ENCODE data around the gene SNX11. TPM values are rescaled to one million over a fixed set of nuclear protein-coding genes. Genes with fewer than 3 reads are reported as not detected.

Gene SNX11
- total RNA-seq, 1 donor from 2014 or later: 20.8 TPM

DNA sequence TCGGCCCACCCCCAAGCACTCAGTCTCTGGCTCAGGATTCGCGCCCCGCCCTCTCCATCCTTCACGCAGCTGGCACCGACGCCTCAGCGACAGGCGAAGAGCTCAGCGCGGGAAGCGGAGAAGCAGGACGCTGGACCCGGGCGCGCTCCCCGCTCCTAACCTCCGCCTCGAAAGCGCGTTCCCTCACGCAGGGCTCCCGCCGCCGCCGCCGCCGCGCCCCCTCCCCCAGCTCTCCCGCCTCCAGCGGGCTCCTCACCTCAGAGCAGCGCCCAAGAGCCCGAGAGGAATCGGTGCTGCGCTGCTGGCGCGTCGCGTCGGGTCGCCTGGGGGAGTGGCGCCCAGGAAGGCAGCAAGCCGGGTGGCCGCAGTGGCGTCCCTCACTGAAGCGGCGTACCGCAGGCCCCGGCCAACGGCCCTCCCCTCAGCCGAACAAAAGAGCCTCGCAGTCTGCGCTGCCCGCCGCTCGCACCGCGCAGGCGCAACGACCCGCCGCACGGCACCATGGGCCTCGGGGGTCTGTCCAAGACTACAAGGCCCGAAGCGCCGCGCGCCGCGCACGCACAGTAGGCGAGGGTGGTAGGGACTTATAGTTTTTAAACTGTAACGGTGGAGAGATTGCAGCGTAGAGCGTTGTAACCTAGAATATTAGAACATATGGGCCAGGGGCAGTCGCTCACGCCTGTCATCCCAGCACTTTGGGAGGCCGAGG is 6.4 kb upstream of the SNX11 start, which contains the start of gene CBX1:
Gene CBX1 (minus strand): TSS at position 467 of the 709 bp plus-strand sequence. CDS start 24,474 bp downstream, outside the sequence.
- H3K4me3 ChIP-seq: peak within 1 kb of the TSS; percentile 82
- H3K27ac ChIP-seq: peak within 1 kb of the TSS; percentile 75
- intact Hi-C loops (cut with DNase I): no loop called here
- H3K4me1 ChIP-seq: peaks cover 3% of the 10 kb centered on the region
- DNase-seq: peak; percentile 98
- peak; percentile 99 for ATAC-seq
- no peaks in the 10 kb centered on the region for H3K9me3 ChIP-seq
- no peaks in the 10 kb centered on the region for H3K36me3 ChIP-seq
- no peaks in the 10 kb centered on the region for H3K27me3 ChIP-seq
- no peak for TF ChIP-seq CTCF (IDR thresholded peaks at IDR 0.05)

DNA sequence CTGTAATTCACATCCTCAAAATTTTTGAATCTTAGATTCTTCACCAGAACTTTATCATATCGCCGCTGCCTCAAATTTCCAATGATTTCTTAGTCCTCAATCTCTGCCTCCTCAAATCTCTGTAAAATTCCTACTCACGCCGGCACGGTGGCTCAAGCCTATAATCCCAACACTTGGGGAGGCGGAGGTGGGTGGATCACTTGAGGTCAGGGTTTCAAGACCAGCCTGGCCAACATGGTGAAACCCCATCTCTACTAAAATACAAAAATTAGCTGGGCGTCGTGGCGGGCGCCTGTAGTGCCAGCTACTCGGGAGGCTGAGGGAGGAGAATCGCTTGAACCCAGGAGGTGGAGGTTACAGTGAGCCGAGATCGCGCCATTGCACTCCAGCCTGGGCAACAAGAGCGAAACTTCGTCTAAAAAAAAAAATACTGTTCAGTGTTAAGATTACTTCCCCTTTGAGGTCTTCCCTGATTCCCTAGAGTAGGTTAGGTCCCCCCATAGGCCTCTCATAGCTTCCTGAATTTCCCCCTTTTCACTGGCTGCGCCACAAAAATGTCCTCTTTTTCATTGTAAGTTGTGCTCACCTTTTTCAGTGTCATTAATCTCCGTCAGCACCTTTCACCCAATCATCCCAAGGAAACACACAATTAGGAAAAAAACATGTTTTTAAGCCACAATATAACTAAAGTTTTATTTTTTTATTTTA is 5.4 kb upstream of the SNX11 start:
- ATAC-seq (no peak), DNase-seq (no peak)
- TF ChIP-seq CTCF (IDR thresholded peaks at IDR 0.05): no peak
- H3K4me1 ChIP-seq: peaks cover 8% of the 10 kb centered on the region
- peak overlapping the region; percentile 82 for H3K4me3 ChIP-seq
- no peaks in the 10 kb centered on the region for H3K27me3 ChIP-seq
- H3K36me3 ChIP-seq: no peaks in the 10 kb centered on the region
- H3K27ac ChIP-seq: no peak overlapping the region
- no peaks in the 10 kb centered on the region for H3K9me3 ChIP-seq
- intact Hi-C loops (cut with DNase I): no loop called here

GRCh38 chr17:48102798-48103715 is 4.5 kb upstream of the SNX11 start:
- no peak overlapping the region for H3K4me3 ChIP-seq
- TF ChIP-seq CTCF (IDR thresholded peaks at IDR 0.05): no peak
- H3K4me1 ChIP-seq: peaks cover 5% of the 10 kb centered on the region
- H3K27ac ChIP-seq: no peak overlapping the region
- intact Hi-C loops (cut with DNase I): no loop called here
- H3K36me3 ChIP-seq: no peaks in the 10 kb centered on the region
- ATAC-seq (no peak), DNase-seq (no peak)
- no peaks in the 10 kb centered on the region for H3K27me3 ChIP-seq
- no peaks in the 10 kb centered on the region for H3K9me3 ChIP-seq

DNA sequence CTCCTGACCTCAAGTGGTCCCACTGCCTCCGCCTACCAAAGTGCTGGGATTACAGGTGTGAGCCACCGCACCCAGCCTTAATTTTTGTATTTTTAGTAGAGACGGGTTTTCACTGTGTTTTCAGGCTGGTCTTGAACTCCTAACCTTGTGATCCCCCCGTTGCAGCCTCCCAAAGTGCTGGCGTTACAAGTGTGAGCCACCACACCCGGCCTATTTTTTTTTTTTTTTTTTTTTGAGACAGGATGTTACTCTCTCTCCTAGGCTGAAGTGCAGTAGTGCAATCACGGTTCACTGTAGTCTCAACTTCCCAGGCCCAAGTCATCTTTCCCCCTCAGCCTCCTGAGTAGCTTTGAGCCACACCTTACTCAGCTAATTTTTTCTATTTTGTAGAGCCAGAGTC is 3.1 kb upstream of the SNX11 start:
- intact Hi-C loops (cut with DNase I): no loop called here
- no peak for TF ChIP-seq CTCF (IDR thresholded peaks at IDR 0.05)

GRCh38 chr17:48106802-48107136 is 797 bp upstream of the SNX11 start:
- Histone ChIP-seq H3K4me3 (peak overlapping the region; percentile 92), H3K27me3 (no peaks in the 10 kb centered on the region), H3K9me3 (no peaks in the 10 kb centered on the region), H3K27ac (peak overlapping the region; percentile 95), H3K4me1 (peaks cover 21% of the 10 kb centered on the region), H3K36me3 (no peaks in the 10 kb centered on the region)
- no peak for DNase-seq
- TF ChIP-seq CTCF (IDR thresholded peaks at IDR 0.05): no peak
- ATAC-seq: no peak
- intact Hi-C loops (cut with DNase I): no loop called here

More for the DNA sequence above, 3.1 kb upstream of the SNX11 start:
- Histone ChIP-seq H3K4me1 (peaks cover 14% of the 10 kb centered on the region), H3K9me3 (no peaks in the 10 kb centered on the region), H3K36me3 (no peaks in the 10 kb centered on the region), H3K27ac (no peak overlapping the region), H3K4me3 (no peak overlapping the region), H3K27me3 (no peaks in the 10 kb centered on the region)
- DNase-seq (no peak), ATAC-seq (no peak)
